ENCODE measurements around the gene MAMDC2.

MAMDC2 gene

DNA sequence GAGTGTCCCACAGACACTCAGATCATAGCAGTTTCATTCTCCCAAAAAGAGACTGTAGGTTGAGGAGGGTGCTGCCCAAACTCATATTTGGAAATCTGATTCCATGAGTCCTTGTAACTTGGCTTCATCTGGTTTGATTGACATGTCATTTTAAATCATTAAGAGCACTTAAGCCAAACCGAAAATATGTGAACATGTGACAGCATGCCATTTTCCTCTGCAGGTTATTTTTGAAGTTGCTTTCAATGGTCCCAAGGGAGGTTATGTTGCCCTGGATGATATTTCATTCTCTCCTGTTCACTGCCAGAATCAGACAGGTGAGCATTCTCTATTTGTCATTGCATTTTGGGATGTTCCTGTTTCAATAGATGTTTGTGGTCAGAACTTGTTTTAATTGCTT lies 87.6 kb downstream of the MAMDC2 start:
- H3K9me3 Mint-ChIP-seq: no peaks in the 10 kb centered on the region
- H3K27ac Mint-ChIP-seq: no peak overlapping the region
- H3K36me3 Mint-ChIP-seq (ENCODE audit: low read depth): no peaks in the 10 kb centered on the region
- no peaks in the 10 kb centered on the region for H3K27me3 Mint-ChIP-seq
- no peak overlapping the region for H3K4me3 Mint-ChIP-seq
- intact Hi-C loops (cut with micrococcal nuclease): no loop called here
- H3K4me1 Mint-ChIP-seq (ENCODE audit: low read depth): no peaks in the 10 kb centered on the region

DNA sequence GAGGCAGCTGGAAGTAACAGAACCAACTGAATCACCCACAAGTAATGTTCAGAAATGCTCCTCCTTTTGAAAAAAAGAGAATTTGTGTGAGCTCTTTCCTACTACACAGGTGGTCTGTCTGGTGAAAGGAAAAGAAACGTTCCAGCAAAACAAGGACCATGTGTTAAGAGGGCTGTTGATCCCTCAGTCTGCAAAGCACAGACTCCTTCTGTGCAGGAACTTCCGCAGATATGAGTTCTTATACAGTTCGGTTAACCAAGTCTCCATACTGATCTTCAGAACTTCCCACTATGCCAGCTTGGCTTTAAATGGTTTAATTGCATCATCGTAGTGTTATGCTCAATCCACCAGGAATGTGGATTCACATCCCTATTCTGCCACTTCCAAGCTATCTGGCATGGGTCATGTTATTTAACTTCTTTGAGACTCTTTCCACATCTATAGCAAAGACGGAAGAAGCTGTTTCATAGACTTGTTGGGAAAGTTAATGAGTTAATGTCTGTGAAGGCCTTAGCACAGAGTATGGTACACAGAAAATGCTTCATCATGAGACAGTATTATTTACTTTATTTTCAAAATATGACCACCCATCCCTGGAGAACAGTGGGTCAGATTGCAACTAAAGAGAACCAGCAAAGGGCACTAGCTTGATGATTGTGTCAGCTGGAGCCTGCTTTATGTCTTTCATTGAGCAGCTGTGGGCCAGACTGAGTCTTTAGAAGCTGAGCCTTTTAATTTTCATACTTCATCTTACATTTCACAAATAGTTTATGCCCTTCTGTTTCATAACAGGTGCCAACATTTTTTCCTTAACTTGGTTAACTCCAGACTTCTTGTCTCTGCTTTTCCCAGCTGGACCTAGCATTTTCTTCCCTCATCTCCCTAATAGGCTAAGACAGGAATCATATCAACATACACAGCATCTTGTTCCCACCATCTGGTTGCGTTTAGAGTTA lies 89.9 kb downstream of the MAMDC2 start:
- H3K4me1 Mint-ChIP-seq (ENCODE audit: low read depth): no peaks in the 10 kb centered on the region
- no peaks in the 10 kb centered on the region for H3K9me3 Mint-ChIP-seq
- no peaks in the 10 kb centered on the region for H3K27me3 Mint-ChIP-seq
- no peaks in the 10 kb centered on the region for H3K36me3 Mint-ChIP-seq (ENCODE audit: low read depth)
- H3K4me3 Mint-ChIP-seq: no peak overlapping the region
- intact Hi-C loops (cut with micrococcal nuclease): no loop called here
- H3K27ac Mint-ChIP-seq: no peak overlapping the region

DNA sequence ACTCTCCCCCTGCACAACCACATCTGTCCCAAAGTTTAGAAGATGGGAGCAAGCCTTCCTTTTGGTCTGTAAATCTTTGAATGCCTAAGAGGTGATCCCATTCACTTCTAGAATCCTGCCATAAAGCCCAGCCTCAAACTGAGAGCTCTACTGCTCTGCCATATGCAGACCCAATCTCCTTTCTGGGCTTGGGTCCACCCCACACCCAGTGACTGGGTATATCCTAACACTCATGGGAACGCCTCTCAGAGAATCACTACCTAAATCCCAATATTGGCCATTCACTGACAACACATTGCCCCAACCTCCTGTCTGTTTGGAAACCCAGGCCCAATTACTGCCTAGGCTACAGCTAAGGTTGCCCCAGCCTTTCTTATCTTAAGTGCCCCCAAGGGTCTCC lies 90.7 kb downstream of the MAMDC2 start:
- no peaks in the 10 kb centered on the region for H3K27me3 Mint-ChIP-seq
- intact Hi-C loops (cut with micrococcal nuclease): no loop called here
- no peaks in the 10 kb centered on the region for H3K36me3 Mint-ChIP-seq (ENCODE audit: low read depth)
- H3K9me3 Mint-ChIP-seq: no peaks in the 10 kb centered on the region
- H3K4me3 Mint-ChIP-seq: no peak overlapping the region
- no peak overlapping the region for H3K27ac Mint-ChIP-seq
- H3K4me1 Mint-ChIP-seq (ENCODE audit: low read depth): no peaks in the 10 kb centered on the region

DNA sequence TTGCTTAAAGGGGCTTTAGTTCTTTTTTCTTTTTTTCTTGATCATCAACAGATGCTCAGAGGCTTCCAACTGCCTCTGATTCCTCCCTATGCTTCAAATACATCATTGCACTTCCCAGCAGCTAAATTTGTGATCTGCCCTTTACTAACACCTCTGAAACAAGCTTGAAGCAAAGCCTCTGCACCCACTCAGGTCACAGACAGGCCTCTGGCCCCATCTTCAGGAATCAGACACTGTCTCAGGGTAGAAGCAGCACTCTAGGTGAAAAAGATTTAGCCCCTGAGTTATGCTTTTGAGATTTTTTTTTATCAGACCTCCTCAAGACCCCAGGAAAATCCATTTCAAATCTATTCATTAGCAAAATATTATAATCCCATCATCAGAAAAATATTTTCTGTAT lies 91.5 kb downstream of the MAMDC2 start:
- Mint-ChIP-seq H3K9me3 (no peaks in the 10 kb centered on the region), H3K4me3 (no peak overlapping the region), H3K27ac (no peak overlapping the region), H3K4me1 (ENCODE audit: low read depth) (no peaks in the 10 kb centered on the region), H3K36me3 (ENCODE audit: low read depth) (no peaks in the 10 kb centered on the region), H3K27me3 (no peaks in the 10 kb centered on the region)
- intact Hi-C loops (cut with micrococcal nuclease): no loop called here

DNA sequence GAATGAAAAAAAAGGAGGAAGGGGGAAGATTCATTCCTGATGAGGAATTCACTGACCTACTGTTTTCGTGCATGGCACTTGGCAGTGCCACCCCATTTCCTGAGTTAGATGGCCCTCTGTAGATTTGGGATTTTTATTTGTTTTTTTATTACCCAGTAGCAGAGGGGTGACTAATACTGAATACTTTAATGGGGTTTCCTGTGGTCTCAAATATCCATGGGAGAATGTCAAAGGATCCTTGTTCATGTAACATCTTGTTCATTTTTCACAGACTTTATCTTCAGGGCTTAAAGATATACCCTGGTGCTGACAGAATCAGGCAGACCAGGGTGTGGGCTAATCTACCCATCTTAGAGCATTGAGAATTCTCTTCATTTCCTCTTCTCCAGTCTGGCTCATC lies 93.0 kb downstream of the MAMDC2 start:
- intact Hi-C loops (cut with micrococcal nuclease): no loop called here
- no peaks in the 10 kb centered on the region for H3K27me3 Mint-ChIP-seq
- H3K27ac Mint-ChIP-seq: no peak overlapping the region
- no peaks in the 10 kb centered on the region for H3K4me1 Mint-ChIP-seq (ENCODE audit: low read depth)
- no peaks in the 10 kb centered on the region for H3K36me3 Mint-ChIP-seq (ENCODE audit: low read depth)
- no peaks in the 10 kb centered on the region for H3K9me3 Mint-ChIP-seq
- no peak overlapping the region for H3K4me3 Mint-ChIP-seq

DNA sequence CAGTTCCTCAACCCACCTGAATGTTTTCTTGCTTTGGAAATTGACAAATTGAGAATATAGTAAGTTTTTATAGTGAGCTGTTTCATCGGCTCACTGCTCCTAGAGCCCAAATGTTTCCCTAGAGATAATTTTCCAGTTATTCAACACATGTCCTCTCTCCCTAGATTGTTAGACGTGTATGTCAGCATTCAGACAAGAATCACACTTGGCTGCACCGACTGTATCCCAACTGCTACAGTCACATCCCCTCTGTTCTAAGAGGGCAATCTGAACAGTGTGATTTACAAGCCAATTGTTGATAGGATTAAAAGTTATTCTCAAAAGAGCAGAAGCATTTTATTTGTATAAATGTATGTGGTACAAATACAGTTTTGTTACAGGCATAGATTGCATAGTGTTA lies 93.9 kb downstream of the MAMDC2 start:
- no peak overlapping the region for H3K27ac Mint-ChIP-seq
- H3K27me3 Mint-ChIP-seq: no peaks in the 10 kb centered on the region
- intact Hi-C loops (cut with micrococcal nuclease): no loop called here
- H3K9me3 Mint-ChIP-seq: no peaks in the 10 kb centered on the region
- H3K4me3 Mint-ChIP-seq: no peak overlapping the region
- no peaks in the 10 kb centered on the region for H3K36me3 Mint-ChIP-seq (ENCODE audit: low read depth)
- no peaks in the 10 kb centered on the region for H3K4me1 Mint-ChIP-seq (ENCODE audit: low read depth)

DNA sequence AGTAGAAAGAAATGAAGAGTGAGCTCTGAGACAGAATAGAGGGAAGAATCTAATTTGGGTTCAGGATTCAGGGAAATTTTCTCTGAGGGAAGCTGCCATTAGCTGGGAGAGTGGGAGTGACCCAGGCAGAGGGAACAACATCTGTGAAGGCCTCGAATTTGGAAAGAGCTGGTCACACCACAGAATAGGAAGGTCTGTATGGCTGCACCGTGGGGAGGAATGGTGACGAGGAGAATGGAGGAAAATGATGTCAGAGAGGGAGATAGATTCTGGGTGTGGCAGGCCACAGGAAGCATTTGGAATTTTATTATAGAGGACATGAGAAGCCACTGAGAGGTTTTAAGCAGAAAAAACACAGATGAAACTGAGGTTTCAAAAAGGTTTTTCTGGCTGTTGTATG lies 98.5 kb downstream of the MAMDC2 start:
- Mint-ChIP-seq H3K4me1 (ENCODE audit: low read depth) (peaks cover 2% of the 10 kb centered on the region), H3K9me3 (no peaks in the 10 kb centered on the region), H3K27me3 (peaks cover 1% of the 10 kb centered on the region), H3K27ac (no peak overlapping the region), H3K4me3 (no peak overlapping the region), H3K36me3 (ENCODE audit: low read depth) (no peaks in the 10 kb centered on the region)
- intact Hi-C loops (cut with micrococcal nuclease): no loop called here

DNA sequence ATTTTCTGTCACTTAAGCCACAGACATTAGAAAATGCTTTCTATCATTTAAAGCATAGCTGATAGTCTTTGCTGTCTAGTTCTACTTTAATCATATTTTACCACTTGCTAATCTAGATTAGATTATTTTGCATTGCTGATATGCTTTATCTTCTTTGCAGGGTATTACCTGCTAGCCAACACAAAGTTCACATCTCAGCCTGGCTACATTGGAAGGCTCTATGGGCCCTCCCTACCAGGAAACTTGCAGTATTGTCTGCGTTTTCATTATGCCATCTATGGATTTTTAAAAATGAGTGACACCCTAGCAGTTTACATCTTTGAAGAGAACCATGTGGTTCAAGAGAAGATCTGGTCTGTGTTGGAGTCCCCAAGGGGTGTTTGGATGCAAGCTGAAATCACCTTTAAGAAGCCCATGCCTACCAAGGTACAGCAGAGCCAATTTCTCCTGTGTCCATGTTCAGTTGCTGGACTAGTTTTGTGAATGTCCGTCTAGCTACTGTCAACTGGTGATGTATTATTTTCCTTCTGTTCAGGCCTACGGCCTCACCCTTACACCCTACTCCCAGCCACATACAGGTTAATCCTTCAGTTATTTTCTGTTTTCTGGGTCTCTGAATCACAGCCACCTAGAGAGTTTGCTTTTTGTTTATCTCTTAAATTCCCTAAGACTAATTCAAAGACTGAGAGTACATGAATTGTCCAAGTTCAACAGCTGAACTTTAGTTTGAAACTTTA lies 99.9 kb downstream of the MAMDC2 start:
- no peak overlapping the region for H3K4me3 Mint-ChIP-seq
- H3K36me3 Mint-ChIP-seq (ENCODE audit: low read depth): no peaks in the 10 kb centered on the region
- H3K27ac Mint-ChIP-seq: no peak overlapping the region
- intact Hi-C loops (cut with micrococcal nuclease): no loop called here
- H3K4me1 Mint-ChIP-seq (ENCODE audit: low read depth): peaks cover 15% of the 10 kb centered on the region
- peaks cover 1% of the 10 kb centered on the region for H3K27me3 Mint-ChIP-seq
- no peaks in the 10 kb centered on the region for H3K9me3 Mint-ChIP-seq

DNA sequence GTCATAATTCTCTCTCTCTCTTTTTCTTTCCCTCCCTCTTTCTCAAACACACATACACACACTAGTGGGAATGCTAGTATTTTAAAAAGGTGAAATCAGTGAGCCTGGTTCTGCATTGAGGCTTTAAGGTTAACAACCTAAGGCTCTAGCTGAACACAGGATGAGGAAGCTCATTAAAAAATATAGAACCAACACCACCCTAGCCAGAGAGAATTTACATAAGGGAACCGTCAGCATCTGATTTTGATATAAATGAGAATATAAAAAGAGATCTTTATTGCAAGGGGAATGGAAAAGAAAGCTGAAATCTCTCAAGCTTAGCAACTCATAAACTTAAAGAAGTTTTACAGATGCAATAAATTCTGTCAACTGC lies 100.5 kb downstream of the MAMDC2 start:
- no peaks in the 10 kb centered on the region for H3K9me3 Mint-ChIP-seq
- no peak overlapping the region for H3K27ac Mint-ChIP-seq
- H3K4me1 Mint-ChIP-seq (ENCODE audit: low read depth): peaks cover 15% of the 10 kb centered on the region
- peaks cover 1% of the 10 kb centered on the region for H3K27me3 Mint-ChIP-seq
- H3K4me3 Mint-ChIP-seq: no peak overlapping the region
- intact Hi-C loops (cut with micrococcal nuclease): no loop called here
- no peaks in the 10 kb centered on the region for H3K36me3 Mint-ChIP-seq (ENCODE audit: low read depth)

DNA sequence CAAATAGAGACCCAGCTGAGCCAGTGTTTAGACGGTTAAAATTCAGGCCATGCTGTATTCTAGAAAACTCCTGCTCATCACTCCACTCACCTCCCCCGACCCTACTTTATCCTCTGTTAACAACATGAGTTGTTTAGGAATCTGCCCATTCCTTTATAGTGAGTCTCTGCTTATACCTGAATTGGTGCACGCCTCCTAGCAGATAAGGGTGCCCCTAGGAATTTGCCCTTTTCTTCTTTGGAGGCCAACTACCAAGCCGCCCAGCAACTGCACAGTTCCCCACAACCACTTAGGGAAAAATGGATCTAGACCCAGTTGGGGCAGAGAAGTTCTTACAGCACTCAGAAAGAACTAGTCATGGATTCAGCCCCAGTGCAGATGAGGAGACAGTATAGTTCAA lies 102.3 kb downstream of the MAMDC2 start:
- Mint-ChIP-seq H3K36me3 (ENCODE audit: low read depth) (no peaks in the 10 kb centered on the region), H3K27ac (no peak overlapping the region), H3K9me3 (no peaks in the 10 kb centered on the region), H3K27me3 (peaks cover 3% of the 10 kb centered on the region), H3K4me1 (ENCODE audit: low read depth) (peaks cover 15% of the 10 kb centered on the region), H3K4me3 (no peak overlapping the region)
- intact Hi-C loops (cut with micrococcal nuclease): no loop called here

DNA sequence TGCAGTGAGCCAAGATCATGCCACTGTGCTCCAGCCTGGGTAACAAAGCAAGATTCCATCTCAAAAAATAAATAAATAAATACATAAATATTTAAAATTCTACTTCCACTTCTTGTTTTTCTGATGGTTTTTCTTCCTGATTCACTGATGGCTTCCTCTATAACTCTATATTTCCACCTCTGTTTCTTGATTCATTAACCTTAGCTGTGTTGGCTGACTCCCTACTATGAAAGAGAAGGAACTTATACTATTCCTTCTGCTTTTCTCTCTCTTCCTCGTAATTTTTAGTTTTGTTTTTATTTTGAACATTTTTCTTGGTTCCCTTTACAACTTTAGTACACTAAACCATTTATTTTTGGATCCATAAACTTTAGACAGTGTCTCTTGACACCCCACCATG lies 103.5 kb downstream of the MAMDC2 start:
- peak overlapping the region; percentile 33 for H3K4me3 Mint-ChIP-seq
- peaks cover 3% of the 10 kb centered on the region for H3K27me3 Mint-ChIP-seq
- intact Hi-C loops (cut with micrococcal nuclease): no loop called here
- no peaks in the 10 kb centered on the region for H3K36me3 Mint-ChIP-seq (ENCODE audit: low read depth)
- H3K9me3 Mint-ChIP-seq: no peaks in the 10 kb centered on the region
- H3K4me1 Mint-ChIP-seq (ENCODE audit: low read depth): peaks cover 15% of the 10 kb centered on the region
- peak overlapping the region; percentile 49 for H3K27ac Mint-ChIP-seq

DNA sequence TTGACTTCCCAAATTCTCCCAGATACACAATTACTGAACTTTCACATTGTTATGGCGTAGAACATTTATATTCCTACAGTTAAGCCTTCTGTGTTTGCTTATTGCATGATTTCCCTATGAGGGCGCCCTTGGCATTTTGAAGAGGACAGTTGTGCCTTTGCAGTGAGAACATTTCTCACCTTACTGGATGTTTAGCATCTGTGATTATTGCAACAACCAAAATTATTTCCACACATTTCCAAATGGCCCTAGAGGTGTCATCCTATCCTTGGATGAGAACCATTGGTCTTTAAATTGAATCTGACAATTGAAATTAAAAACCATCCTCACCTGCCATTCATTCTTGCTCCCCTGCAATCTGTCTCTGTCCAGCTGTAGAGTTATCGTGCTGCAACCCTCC lies 104.0 kb downstream of the MAMDC2 start:
- H3K36me3 Mint-ChIP-seq (ENCODE audit: low read depth): no peaks in the 10 kb centered on the region
- intact Hi-C loops (cut with micrococcal nuclease): no loop called here
- H3K27me3 Mint-ChIP-seq: peaks cover 3% of the 10 kb centered on the region
- H3K9me3 Mint-ChIP-seq: no peaks in the 10 kb centered on the region
- peak overlapping the region; percentile 49 for H3K27ac Mint-ChIP-seq
- H3K4me3 Mint-ChIP-seq: peak overlapping the region; percentile 33
- peaks cover 15% of the 10 kb centered on the region for H3K4me1 Mint-ChIP-seq (ENCODE audit: low read depth)

DNA sequence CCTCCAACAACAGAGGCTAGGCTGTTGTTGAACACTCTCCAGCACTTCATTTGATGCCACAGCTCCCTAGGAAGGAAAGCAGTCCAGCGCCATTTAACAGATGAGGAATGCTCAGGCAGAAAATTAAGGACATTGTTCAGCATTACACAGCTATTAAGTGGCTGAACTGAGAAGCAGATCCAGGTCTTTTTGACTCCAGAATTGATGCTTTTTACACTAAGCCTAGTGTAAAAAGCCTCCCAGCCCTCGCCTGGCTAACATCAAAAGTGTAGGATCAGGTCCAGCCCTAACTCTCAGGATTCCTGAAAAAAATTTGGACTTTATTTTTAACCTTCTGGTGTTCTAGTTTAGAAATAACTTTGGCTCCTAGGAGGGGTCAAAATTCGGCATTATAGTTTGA lies 108.7 kb downstream of the MAMDC2 start:
- H3K36me3 Mint-ChIP-seq (ENCODE audit: low read depth): no peaks in the 10 kb centered on the region
- no peak overlapping the region for H3K4me3 Mint-ChIP-seq
- peaks cover 1% of the 10 kb centered on the region for H3K27me3 Mint-ChIP-seq
- intact Hi-C loops (cut with micrococcal nuclease): no loop called here
- H3K27ac Mint-ChIP-seq: no peak overlapping the region
- no peaks in the 10 kb centered on the region for H3K9me3 Mint-ChIP-seq
- H3K4me1 Mint-ChIP-seq (ENCODE audit: low read depth): peaks cover 11% of the 10 kb centered on the region

DNA sequence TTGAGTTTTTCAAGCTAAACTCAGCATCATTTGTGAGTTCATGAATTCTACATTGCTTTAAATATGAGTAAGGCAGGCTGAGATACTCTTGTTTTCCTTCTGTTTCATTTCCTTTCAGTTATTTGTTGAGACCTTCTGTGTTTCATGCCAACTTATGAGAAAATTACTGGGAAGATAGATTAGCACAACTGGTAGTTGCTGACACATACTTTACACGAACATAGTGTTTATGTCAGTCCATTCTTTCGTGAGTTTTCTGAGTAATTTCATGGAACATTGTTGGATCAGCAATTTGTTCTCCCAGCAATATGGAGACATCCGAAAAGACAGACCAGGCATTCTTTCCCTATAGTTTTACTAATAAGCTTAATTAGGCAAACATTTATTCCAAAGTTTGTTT lies 113.1 kb downstream of the MAMDC2 start:
- H3K4me1 Mint-ChIP-seq (ENCODE audit: low read depth): no peaks in the 10 kb centered on the region
- H3K9me3 Mint-ChIP-seq: no peaks in the 10 kb centered on the region
- H3K4me3 Mint-ChIP-seq: no peak overlapping the region
- intact Hi-C loops (cut with micrococcal nuclease): no loop called here
- H3K36me3 Mint-ChIP-seq (ENCODE audit: low read depth): no peaks in the 10 kb centered on the region
- no peaks in the 10 kb centered on the region for H3K27me3 Mint-ChIP-seq
- H3K27ac Mint-ChIP-seq: no peak overlapping the region
